HFF-Myc (cell line): ENCODE results near the gene GPR152.

Experiments used
- DNase-seq: peaks from one replicate; pipeline ENCODE4 v3.0.0-alpha.2; 2011; ENCODE audit warnings: low read depth; ENCODE audit errors: extremely low read depth
- H3K4me3 ChIP-seq: replicated peaks from 2 replicates; pipeline ENCODE4 v1.5.1; 2011; ENCODE audit warnings: low read depth, mild to moderate bottlenecking, control low read depth, low read length
- CTCF ChIP-seq: IDR thresholded peaks from 2 replicates; pipeline ENCODE4 v1.5.1; 2012; ENCODE audit warnings: mild to moderate bottlenecking, low read depth, low read length, control low read depth; ENCODE audit errors: missing control alignments

GPR152 gene

GRCh38 chr11:67458266-67458665 lies 5.7 kb upstream of the GPR152 start:
- no peak for TF ChIP-seq CTCF
- no peak overlapping the region for H3K4me3 ChIP-seq
- no peak for DNase-seq

GRCh38 chr11:67457453-67457852 lies 4.9 kb upstream of the GPR152 start:
- TF ChIP-seq CTCF: no peak
- H3K4me3 ChIP-seq: no peak overlapping the region
- no peak for DNase-seq

GRCh38 chr11:67456068-67456705 lies 3.7 kb upstream of the GPR152 start:
- no peak for DNase-seq
- no peak for TF ChIP-seq CTCF
- H3K4me3 ChIP-seq: no peak overlapping the region

GRCh38 chr11:67455054-67455453 lies 2.5 kb upstream of the GPR152 start, which contains the start of gene CABP4:
TSS of gene CABP4 (plus strand) at chr11:67455354. CDS start at chr11:67455424, 70 bp downstream.
- no peak within 1 kb of the TSS for H3K4me3 ChIP-seq
- DNase-seq: no peak
- TF ChIP-seq CTCF: no peak

- no peak for DNase-seq
- H3K4me3 ChIP-seq: no peak overlapping the region
- TF ChIP-seq CTCF: no peak
These were observed 1.5 kb upstream of the GPR152 start for GRCh38 chr11:67453816-67454732.

- no peak overlapping the region for H3K4me3 ChIP-seq
- no peak for TF ChIP-seq CTCF
- no peak for DNase-seq
These were observed 912 bp downstream of the GPR152 start for GRCh38 chr11:67451658-67451976.
